Endothelial cell of umbilical vein (primary cell): ENCODE measurements around the gene TBCD. TPM values are rescaled to one million over a fixed set of nuclear protein-coding genes. Genes with fewer than 3 reads are reported as not detected.

ENCODE experiments used
- BruUV-seq: library from RNA; stranded (reverse); fragments of 400-500 nt; replicated peaks from 2 replicates; lab custom pipeline; 2021; lab: Mats Ljungman, UMichigan
- CTCF ChIA-PET: fragments of 300-600, 350-600 bp; sonication (Branson Sonifier 250); formaldehyde crosslinking; loops from one replicate; lab custom pipeline; 2021; ENCODE audit warnings: antibody characterized with exemption, inconsistent platforms; lab: Charles Lee
- POLR2A ChIA-PET: fragments of 300-600, 350-600 bp; sonication (Branson Sonifier 250); formaldehyde crosslinking; loops from one replicate; lab custom pipeline; 2021; ENCODE audit warnings: antibody characterized with exemption, inconsistent platforms; lab: Charles Lee
- DNase-seq: peaks from one replicate; pipeline ENCODE4 v3.0.0-alpha.2; 2011; ENCODE audit warnings: low read depth, low spot score
- FAIRE-seq: peaks from 2 replicates; lab custom pipeline; 2011; peaks lifted over from hg19 to GRCh38; lab: Jason Lieb, UNC
- H2AFZ ChIP-seq: 2 replicates; pipeline ENCODE4 v1.6.0; 2012; ENCODE audit warnings: low read depth, low read length, control low read depth, inconsistent platforms
- H3K27ac ChIP-seq: 2 replicates; pipeline ENCODE4 v1.5.1; 2011; ENCODE audit warnings: low read depth, mild to moderate bottlenecking, control low read depth, low read length, moderate library complexity; ENCODE audit not compliant: insufficient read depth
- H3K27me3 ChIP-seq, 2 experiments: 2 replicates each; pipeline versions ENCODE4 v1.6.0 to v1.6.1; 2011; ENCODE audit warnings: low read length in 2 of 2, mixed read lengths in 1 of 2; ENCODE audit not compliant: control insufficient read depth in 2 of 2, insufficient read depth in 2 of 2
- H3K36me3 ChIP-seq, 2 experiments: 2 replicates in 1 of 2; 3 replicates in 1 of 2; pipeline ENCODE4 v1.5.1; 2011; ENCODE audit warnings: low read length in 2 of 2, mild to moderate bottlenecking in 1 of 2, moderate library complexity in 1 of 2; ENCODE audit not compliant: control insufficient read depth in 2 of 2, insufficient read depth in 2 of 2; ENCODE audit errors: extremely low read depth in 1 of 2
- H3K4me1 ChIP-seq: 3 replicates; pipeline ENCODE4 v1.5.1; 2011; ENCODE audit warnings: mild to moderate bottlenecking, low read length; ENCODE audit not compliant: control insufficient read depth, insufficient read depth; ENCODE audit errors: extremely low read depth
- H3K4me2 ChIP-seq: 2 replicates; pipeline ENCODE4 v1.6.1; 2011; ENCODE audit warnings: low read length, control low read depth, mixed read lengths; ENCODE audit not compliant: insufficient read depth
- H3K4me3 ChIP-seq, 3 experiments: fragments of 200-600 bp in 1 of 3; sonication (generic), shearing (Covaris generic) in 1 of 3; replicated peaks in 1 of 3; 2 replicates each; pipeline ENCODE4 v1.5.1; 2011 to 2016; ENCODE audit warnings: control low read depth in 3 of 3, low read length in 3 of 3, mild to moderate bottlenecking in 2 of 3, inconsistent platforms in 1 of 3, low read depth in 1 of 3, moderate library complexity in 1 of 3; ENCODE audit not compliant: insufficient read depth in 1 of 3
- H3K79me2 ChIP-seq: 2 replicates; pipeline ENCODE4 v1.6.0; 2012; ENCODE audit warnings: low read length, inconsistent platforms; ENCODE audit not compliant: control insufficient read depth, insufficient read depth
- H3K9ac ChIP-seq: replicated peaks from 2 replicates; pipeline ENCODE3; 2011; ENCODE audit warnings: low read length, control low read depth; ENCODE audit not compliant: insufficient read depth; ENCODE audit errors: extremely low read depth
- H3K9me1 ChIP-seq: replicated peaks from 3 replicates; pipeline ENCODE4 v1.6.0; 2011; ENCODE audit warnings: mild to moderate bottlenecking, low read length; ENCODE audit not compliant: control insufficient read depth, insufficient read depth; ENCODE audit errors: extremely low read depth
- H3K9me3 ChIP-seq: replicated peaks from 2 replicates; pipeline ENCODE4 v1.5.1; 2012; ENCODE audit warnings: low read length, inconsistent platforms; ENCODE audit not compliant: control insufficient read depth, insufficient read depth
- H4K20me1 ChIP-seq: replicated peaks from 2 replicates; pipeline ENCODE3; 2011; ENCODE audit warnings: mild to moderate bottlenecking, low read length; ENCODE audit not compliant: control insufficient read depth, insufficient read depth; ENCODE audit errors: extremely low read depth
- EZH2 ChIP-seq: IDR thresholded peaks from 2 replicates; pipeline ENCODE4 v1.6.1; 2012; ENCODE audit warnings: borderline replicate concordance, low read depth, mild to moderate bottlenecking, moderate library complexity, low read length, inconsistent platforms; ENCODE audit not compliant: severe bottlenecking
- MYC ChIP-seq: IDR thresholded peaks from one replicate; pipeline ENCODE4 v1.6.1; 2011; ENCODE audit warnings: mild to moderate bottlenecking, low read depth, low read length
- POLR2A ChIP-seq: IDR thresholded peaks from 2 replicates; pipeline ENCODE4 v1.6.1; 2012; ENCODE audit warnings: low read depth, mild to moderate bottlenecking, control low read depth, low read length
- POLR2AphosphoS5 ChIP-seq: IDR thresholded peaks from 2 replicates; pipeline ENCODE4 v1.6.1; 2012; ENCODE audit warnings: low read depth, mild to moderate bottlenecking, control low read depth, low read length, moderate library complexity; ENCODE audit not compliant: insufficient read depth
- dilution Hi-C: fragments of 300-500 bp; cut with MboI; formaldehyde crosslinking; loops from one replicate; pipeline ENCODE4 v1.15.0; 2019; ENCODE audit warnings: low sequenced_read_pairs; ENCODE audit not compliant: extremely low pct_ligation_motif_present
- intact Hi-C: fragments of 100-400 bp; cut with micrococcal nuclease; formaldehyde crosslinking; loops from one replicate; pipeline ENCODE4 v1.10.0; 2022
- polyA plus RNA-seq, 4 experiments: library from polyadenylated mRNA; depleted of rRNA in 3 of 4; stranded (reverse) in 3 of 4; unstranded in 1 of 4; fragments of >200 nt; gene quantifications; 2 replicates each; pipeline versions ENCODE4 v1.2.1 to v1.2.3, GENCODE V29; 2011 to 2012; ENCODE audit warnings: missing spikeins in 1 of 4
- total RNA-seq: library from RNA; stranded (reverse); gene quantifications from 2 replicates; pipeline ENCODE4 v1.2.3, GENCODE V29; 2021
- TF ChIP-seq, protein P1 (sequence below): IDR thresholded peaks from 2 replicates; pipeline ENCODE4 v1.6.1; 2011; ENCODE audit not compliant: insufficient read depth, insufficient read length
- TF ChIP-seq, protein P2 (sequence below), 2 donors: IDR thresholded peaks; 1 replicate in 1 of 2; 2 replicates in 1 of 2; pipeline ENCODE4 v1.5.1; 2011; ENCODE audit warnings: low read length in 2 of 2, mild to moderate bottlenecking in 2 of 2, moderate library complexity in 2 of 2, control low read depth in 1 of 2, inconsistent platforms in 1 of 2, low read depth in 1 of 2; ENCODE audit not compliant: insufficient read depth in 1 of 2; ENCODE audit errors: extremely low read depth in 1 of 2

TBCD gene
- total and polyA plus RNA-seq, 2 donors (not counting 3 experiments of a cell fraction or from before 2014, with no cell fraction given) = 121 to 145 TPM

DNA sequence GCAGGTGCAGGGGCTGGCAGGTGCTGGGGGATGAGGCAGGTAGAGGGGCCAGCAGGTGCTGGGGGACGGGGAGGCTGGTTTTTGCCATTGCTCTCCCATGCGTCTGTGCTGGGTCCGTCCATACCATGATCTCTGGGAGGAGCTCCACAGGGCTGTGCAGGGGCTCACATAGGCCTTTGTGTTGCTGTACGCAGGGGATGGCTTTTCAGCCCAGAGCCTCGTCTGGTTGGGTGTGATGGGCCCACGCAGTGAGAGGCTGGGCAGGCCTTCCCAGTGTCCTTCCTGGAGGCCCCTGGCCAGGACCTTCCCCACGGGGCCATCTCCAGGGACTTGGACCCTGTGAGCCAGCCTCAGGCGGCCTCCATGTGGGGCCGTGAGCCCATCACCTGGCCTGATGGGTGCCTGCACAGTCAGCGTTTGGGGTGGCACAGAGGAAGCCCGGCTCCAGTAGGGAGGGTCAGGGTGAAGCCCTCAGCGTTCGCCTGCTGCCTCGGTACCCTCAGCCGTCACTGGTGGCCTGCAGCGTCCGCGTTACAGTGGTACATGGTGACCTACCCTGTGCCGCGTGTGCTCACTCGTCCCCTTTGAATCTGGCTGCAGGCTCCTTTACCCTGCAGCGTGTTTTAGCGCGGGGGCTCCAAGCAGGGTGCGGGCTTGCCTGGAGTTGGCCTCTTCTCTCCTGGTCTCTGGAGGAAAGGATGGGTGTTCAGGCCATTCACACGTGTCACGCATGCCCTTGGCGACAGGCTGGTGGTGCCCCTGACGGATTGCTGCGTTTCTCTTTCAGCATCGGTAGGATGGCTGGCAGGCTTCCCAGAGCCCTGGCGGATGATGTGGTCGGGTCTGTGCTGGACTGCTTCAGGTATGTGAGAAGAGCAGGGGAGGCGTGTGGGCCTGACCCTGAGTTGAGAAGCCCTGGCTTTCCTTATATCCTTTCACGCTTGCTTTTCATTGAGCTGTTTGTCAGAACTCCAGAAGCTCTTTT is 57.3 kb downstream of the TBCD start:
- Histone ChIP-seq H3K27ac (no peak overlapping the region), H3K4me1 (peaks cover 7% of the 10 kb centered on the region), H3K9me3 (no peaks in the 10 kb centered on the region), H3K4me3 (no peak overlapping the region), H3K4me2 (no peak overlapping the region), H3K27me3 (no peaks in the 10 kb centered on the region), H2AFZ (no peak overlapping the region), H3K9me1 (no peaks in the 10 kb centered on the region), H3K79me2 (no peaks in the 10 kb centered on the region), H3K9ac (no peak overlapping the region), H4K20me1 (no peaks in the 10 kb centered on the region), H3K36me3 (peaks cover 0 to 2% of the 10 kb centered on the region in 2 experiments)
- dilution Hi-C loops = no loop called here
- no peak for TF ChIP-seq POLR2AphosphoS5
- TF ChIP-seq, protein P1, sequence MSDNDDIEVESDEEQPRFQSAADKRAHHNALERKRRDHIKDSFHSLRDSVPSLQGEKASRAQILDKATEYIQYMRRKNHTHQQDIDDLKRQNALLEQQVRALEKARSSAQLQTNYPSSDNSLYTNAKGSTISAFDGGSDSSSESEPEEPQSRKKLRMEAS = no peak
- FAIRE-seq = no peak
- BruUV-seq = no TSS peak
- CTCF ChIA-PET = interaction anchor here (0.8 kb wide), 1 partner anchor 9 kb away, joined by 3 read pairs; no protein-coding TSS in a partner anchor
- DNase-seq = no peak
- intact Hi-C loops = no loop called here
- POLR2A ChIA-PET = no interaction called here

DNA sequence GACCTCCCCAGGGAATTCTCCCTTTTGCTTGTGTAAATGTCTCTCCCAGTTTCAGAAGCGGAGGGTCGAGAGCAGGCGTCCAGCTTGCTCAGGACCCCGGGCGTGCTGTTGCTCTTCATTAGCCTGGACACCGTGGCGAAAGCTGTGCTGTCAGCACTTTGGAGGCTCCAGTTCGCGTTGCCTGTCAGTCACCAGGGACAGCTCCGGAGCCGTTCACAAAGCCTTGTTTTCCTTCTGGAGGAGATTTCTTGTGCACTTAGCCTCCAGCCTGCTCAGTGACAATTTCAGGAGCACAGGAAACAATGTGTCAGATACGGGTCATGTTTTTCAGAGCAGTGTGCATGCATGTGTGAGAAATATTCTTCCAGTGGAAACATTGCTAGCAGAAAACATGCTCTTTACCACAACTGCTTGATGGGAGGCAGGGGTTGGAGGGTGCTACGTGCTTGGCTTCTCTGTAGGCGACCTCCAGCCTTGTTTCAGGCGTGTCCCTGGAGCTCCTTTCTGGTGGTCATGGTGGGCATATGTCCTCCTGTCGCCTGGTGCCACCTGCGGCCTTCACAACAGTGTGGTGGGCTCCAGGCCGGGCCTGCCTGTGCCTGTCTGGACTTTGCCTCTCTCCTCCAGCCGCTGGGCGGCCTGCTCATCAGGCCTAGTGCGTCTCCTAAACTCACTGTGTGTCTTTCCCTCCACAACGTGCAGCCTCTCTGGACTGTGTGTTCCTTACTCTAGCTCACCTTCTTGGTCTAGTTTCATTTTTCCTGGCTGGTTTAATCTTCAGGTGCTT is 59.0 kb downstream of the TBCD start:
- ChIA-PET CTCF (interaction anchor here (1.2 to 1.5 kb wide), 2 partner anchors 18 to 25 kb away, joined by 3 read pairs; no protein-coding TSS in a partner anchor), POLR2A (no interaction called here)
- DNase-seq = peak; percentile 42
- no peak overlapping the region for H2AFZ ChIP-seq
- no peak overlapping the region for H3K4me3 ChIP-seq
- H3K27me3 ChIP-seq = no peaks in the 10 kb centered on the region
- BruUV-seq = no TSS peak
- H3K4me2 ChIP-seq = no peak overlapping the region
- no peaks in the 10 kb centered on the region for H3K9me1 ChIP-seq
- H3K9ac ChIP-seq = no peak overlapping the region
- H3K9me3 ChIP-seq = no peaks in the 10 kb centered on the region
- H3K4me1 ChIP-seq = peaks cover 7% of the 10 kb centered on the region
- FAIRE-seq = peak; percentile 79
- TF ChIP-seq MYC (no peak), POLR2AphosphoS5 (no peak), EZH2 (no peak), POLR2A (no peak)
- TF ChIP-seq, protein P1 = no peak
- TF ChIP-seq, protein P2, sequence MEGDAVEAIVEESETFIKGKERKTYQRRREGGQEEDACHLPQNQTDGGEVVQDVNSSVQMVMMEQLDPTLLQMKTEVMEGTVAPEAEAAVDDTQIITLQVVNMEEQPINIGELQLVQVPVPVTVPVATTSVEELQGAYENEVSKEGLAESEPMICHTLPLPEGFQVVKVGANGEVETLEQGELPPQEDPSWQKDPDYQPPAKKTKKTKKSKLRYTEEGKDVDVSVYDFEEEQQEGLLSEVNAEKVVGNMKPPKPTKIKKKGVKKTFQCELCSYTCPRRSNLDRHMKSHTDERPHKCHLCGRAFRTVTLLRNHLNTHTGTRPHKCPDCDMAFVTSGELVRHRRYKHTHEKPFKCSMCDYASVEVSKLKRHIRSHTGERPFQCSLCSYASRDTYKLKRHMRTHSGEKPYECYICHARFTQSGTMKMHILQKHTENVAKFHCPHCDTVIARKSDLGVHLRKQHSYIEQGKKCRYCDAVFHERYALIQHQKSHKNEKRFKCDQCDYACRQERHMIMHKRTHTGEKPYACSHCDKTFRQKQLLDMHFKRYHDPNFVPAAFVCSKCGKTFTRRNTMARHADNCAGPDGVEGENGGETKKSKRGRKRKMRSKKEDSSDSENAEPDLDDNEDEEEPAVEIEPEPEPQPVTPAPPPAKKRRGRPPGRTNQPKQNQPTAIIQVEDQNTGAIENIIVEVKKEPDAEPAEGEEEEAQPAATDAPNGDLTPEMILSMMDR (IDR thresholded peaks at IDR 0.05; ENCODE audit: extremely low read depth in 1 of 2, insufficient read depth in 1 of 2, low read depth in 1 of 2, low read length in 2 of 2) = no peak
- H3K27ac ChIP-seq = no peak overlapping the region
- intact Hi-C loops (no loop called here), dilution Hi-C loops (no loop called here)
- no peaks in the 10 kb centered on the region for H3K79me2 ChIP-seq
- H4K20me1 ChIP-seq = no peaks in the 10 kb centered on the region
- H3K36me3 ChIP-seq = peaks cover 0 to 4% of the 10 kb centered on the region in 2 experiments
